K562 (cell line): ENCODE measurements around the gene TMEM41B. TPM values are rescaled to one million over a fixed set of nuclear protein-coding genes. Genes with fewer than 3 reads are reported as not detected.

Experiments
- BDP1 ChIP-seq: IDR thresholded peaks from 3 replicates; pipeline ENCODE4 v1.6.1; 2011; ENCODE audit not compliant: insufficient read length, insufficient read depth
- CREM ChIP-seq: IDR thresholded peaks from 2 replicates; pipeline ENCODE4 v1.6.1; 2014; ENCODE audit warnings: antibody characterized with exemption, low read depth
- FOXM1 ChIP-seq, 2 experiments: fragments of 450-650 bp in 1 of 2; sonication (generic) in 1 of 2; formaldehyde crosslinking in 1 of 2; IDR thresholded peaks; 2 replicates each; pipeline versions ENCODE4 v1.6.1 to v1.9.0; 2017 to 2022; ENCODE audit warnings: low read depth in 2 of 2, mild to moderate bottlenecking in 2 of 2, missing genetic modification reagents in 1 of 2, moderate library complexity in 1 of 2
- GABPA ChIP-seq: fragments of 200-800 bp; sonication (Bioruptor generic); conservative IDR thresholded peaks from 2 replicates; pipeline ENCODE4 v1.6.1; 2016; ENCODE audit warnings: low read depth, missing genetic modification characterization, missing compliant biosample characterization
- HOXB6 ChIP-seq: fragments of 250-450 bp; sonication (Bioruptor Pico); IDR thresholded peaks from 2 replicates; pipeline ENCODE4 v1.5.1; 2022; ENCODE audit warnings: mild to moderate bottlenecking, borderline replicate concordance
- MAFG ChIP-seq: fragments of 450-650 bp; conservative IDR thresholded peaks from 2 replicates; pipeline ENCODE4 v1.6.1; 2016; ENCODE audit warnings: missing genetic modification characterization, missing compliant biosample characterization
- MAFK ChIP-seq: IDR thresholded peaks from 2 replicates; pipeline ENCODE4 v1.6.1; 2011; ENCODE audit warnings: low read length, improper control_type of control experiment
- MYNN ChIP-seq, 2 experiments: sonication (generic); formaldehyde crosslinking in 1 of 2; IDR thresholded peaks; 2 replicates each; pipeline versions ENCODE4 v1.5.0 to v1.6.1; 2016 to 2020; ENCODE audit warnings: antibody characterized with exemption in 1 of 2, missing genetic modification reagents in 1 of 2
- NR2C2 ChIP-seq, 2 experiments: fragments of 200-800 bp in 1 of 2; sonication (Bioruptor generic) in 1 of 2; sonication (generic) in 1 of 2; formaldehyde crosslinking in 1 of 2; IDR thresholded peaks; 2 replicates each; pipeline versions ENCODE4 v1.6.1 to v1.8.0; 2016 to 2022; ENCODE audit warnings: mild to moderate bottlenecking in 1 of 2, missing compliant biosample characterization in 1 of 2, missing genetic modification characterization in 1 of 2, missing genetic modification reagents in 1 of 2
- PHTF2 ChIP-seq: fragments of 250-450 bp; sonication (Bioruptor Pico); IDR thresholded peaks from 2 replicates; pipeline ENCODE4 v1.5.0; 2021; ENCODE audit warnings: mild to moderate bottlenecking
- RAD21 ChIP-seq, 2 experiments: fragments of 250-450 bp in 1 of 2; fragments of 450-650 bp in 1 of 2; sonication (Bioruptor Pico) in 1 of 2; formaldehyde crosslinking in 1 of 2; IDR thresholded peaks in 1 of 2; conservative IDR thresholded peaks in 1 of 2; 2 replicates each; pipeline versions ENCODE4 v1.4.0 to v1.8.0; 2020 to 2022; ENCODE audit warnings: mild to moderate bottlenecking in 2 of 2, moderate library complexity in 1 of 2
- XRCC3 ChIP-seq: fragments of 450-650 bp; IDR thresholded peaks from 2 replicates; pipeline ENCODE4 v1.6.1; 2017; ENCODE audit warnings: mild to moderate bottlenecking, moderate library complexity
- ZFP1 ChIP-seq: fragments of 450-650 bp; formaldehyde crosslinking; IDR thresholded peaks from 2 replicates; pipeline ENCODE4 v1.4.0; 2020; ENCODE audit warnings: mild to moderate bottlenecking, mixed read lengths
- ZKSCAN3 ChIP-seq: fragments of 250-450 bp; sonication (Bioruptor Pico); IDR thresholded peaks from 2 replicates; pipeline ENCODE4 v1.4.0; 2020
- ZNF316 ChIP-seq: fragments of 450-650 bp; IDR thresholded peaks from 2 replicates; pipeline ENCODE4 v1.6.1; 2016
- ZNF561 ChIP-seq: fragments of 450-650 bp; formaldehyde crosslinking; conservative IDR thresholded peaks from 2 replicates; pipeline ENCODE4 v1.4.0; 2020; ENCODE audit warnings: mild to moderate bottlenecking, moderate library complexity
- polyA plus RNA-seq, 8 experiments: library from polyadenylated mRNA; depleted of rRNA in 4 of 8; stranded (reverse) in 5 of 8; unstranded in 3 of 8; fragments of >200 nt; fragmentation: Nextera tagmentation in 2 of 8; fragmentation: Illumina TruSeq in 1 of 8; extraction: Ambion mirVana in 2 of 8; extraction: Trizol in 1 of 8; gene quantifications; 2 replicates each; pipeline versions ENCODE4 v1.2.1 to v1.2.3, GENCODE V29; 2011 to 2014; ENCODE audit warnings: inconsistent platforms in 1 of 8, missing spikeins in 1 of 8
- total RNA-seq, 7 experiments: library from RNA; depleted of rRNA in 6 of 7; stranded (reverse); fragments of >200 nt in 6 of 7; fragmentation: Illumina TruSeq in 2 of 7; extraction: Trizol in 2 of 7; gene quantifications; 2 replicates each; pipeline versions ENCODE4 v1.2.1 to v1.2.3, GENCODE V29; 2011 to 2021; ENCODE audit warnings: low replicate concordance in 1 of 7
- TF ChIP-seq, protein P1 (sequence below), 2 experiments: IDR thresholded peaks; 2 replicates each; pipeline ENCODE4 v1.6.1; 2011; ENCODE audit warnings: borderline replicate concordance in 1 of 2, control low read depth in 1 of 2, low read depth in 1 of 2, low read length in 1 of 2, mild to moderate bottlenecking in 1 of 2, mixed read lengths in 1 of 2, moderate library complexity in 1 of 2; ENCODE audit not compliant: insufficient read depth in 1 of 2, insufficient read length in 1 of 2, poor library complexity in 1 of 2, severe bottlenecking in 1 of 2; ENCODE audit errors: extremely low read depth in 1 of 2
- TF ChIP-seq, protein P2 (sequence below): fragments of 250-450 bp; sonication (Bioruptor Pico); IDR thresholded peaks from 2 replicates; pipeline ENCODE4 v1.8.0; 2022; ENCODE audit warnings: moderate library complexity, mild to moderate bottlenecking, inconsistent platforms
- TF ChIP-seq, protein P3 (sequence below): sonication (generic); formaldehyde crosslinking; IDR thresholded peaks from 2 replicates; pipeline ENCODE4 v1.8.1; 2023; ENCODE audit warnings: mild to moderate bottlenecking, missing genetic modification reagents
- TF ChIP-seq, protein P4 (sequence below): fragments of 250-450 bp; sonication (Bioruptor Pico); IDR thresholded peaks from 2 replicates; pipeline ENCODE4 v1.9.0; 2021; ENCODE audit warnings: mild to moderate bottlenecking
- TF ChIP-seq, protein P5 (sequence below): fragments of 450-650 bp; formaldehyde crosslinking; conservative IDR thresholded peaks from 2 replicates; pipeline ENCODE4 v1.4.0; 2022; ENCODE audit warnings: mild to moderate bottlenecking, missing genetic modification characterization

TMEM41B gene
- total and polyA plus RNA-seq, 9 of the 15 experiments (the other 6 are each of a cell fraction or from before 2014, with no cell fraction given): 17.1 to 89.6 (median 48.7) TPM

DNA sequence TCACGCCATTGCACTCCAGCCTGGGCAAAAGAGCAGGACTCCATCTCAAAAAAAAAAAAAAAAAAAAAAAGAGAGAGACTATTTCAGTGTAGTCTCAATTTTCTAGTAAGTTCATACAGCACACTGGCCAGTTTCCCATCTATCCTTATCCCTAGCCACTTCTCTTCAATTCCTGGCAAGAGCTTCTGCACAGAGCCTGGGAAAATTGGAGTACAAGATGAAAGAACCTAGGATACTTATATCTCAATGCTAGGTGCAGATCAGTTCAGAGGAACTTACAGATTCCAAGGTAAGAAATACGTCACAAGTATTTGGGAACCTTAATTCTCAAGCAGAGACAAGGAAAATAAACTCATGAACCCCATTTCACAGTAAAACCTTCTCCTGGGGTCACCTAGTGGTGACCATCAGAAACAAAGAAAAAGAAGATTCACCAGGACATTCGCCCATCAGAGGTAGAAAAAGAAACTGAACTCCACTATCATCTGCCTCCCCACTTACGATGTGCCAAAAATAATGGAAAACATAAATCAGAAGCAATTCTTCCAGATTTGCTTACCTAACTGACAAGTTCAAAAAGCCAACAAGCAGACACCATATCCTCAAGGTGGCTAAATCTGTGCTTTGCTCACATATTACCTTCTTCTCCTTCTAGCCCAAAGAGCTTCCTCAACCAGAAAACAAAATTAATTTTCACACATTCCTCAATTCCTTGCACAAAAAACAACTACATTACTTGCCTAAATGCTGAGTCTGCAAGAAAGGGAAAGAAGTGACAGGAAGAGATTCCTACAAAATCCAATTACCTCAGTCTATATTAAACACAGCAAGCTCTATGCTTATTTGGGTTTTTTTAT is 54.2 kb downstream of the TMEM41B start (continued):
- TF ChIP-seq GABPA (no peak), PHTF2 (CRISPR knock-in tag) (no peak), NR2C2 (CRISPR knock-in tag; IDR thresholded peaks at IDR 0.05) (no peak), NR2C2 (tag; IDR thresholded peaks at IDR 0.05) (no peak), ZNF316 (peak; percentile 93), XRCC3 (no peak), ZKSCAN3 (no peak), RAD21 (CRISPR knock-in tag; conservative IDR thresholded peaks at IDR 0.05 in 1 of 2, IDR thresholded peaks at IDR 0.05 in 1 of 2) (peak in 1 of 2 experiments; percentile 36; a peak in 2 of 4 replicates), MAFG (tag) (peak; percentile 84), HOXB6 (CRISPR knock-in tag) (no peak), ZFP1 (no peak), MAFK (peak; percentile 84), MYNN (IDR thresholded peaks at IDR 0.05) (no peak), MYNN (CRISPR knock-in tag; IDR thresholded peaks at IDR 0.05) (no peak), ZNF561 (CRISPR knock-in tag) (no peak), BDP1 (no peak), FOXM1 (IDR thresholded peaks at IDR 0.05; ENCODE audit: low read depth) (no peak), FOXM1 (CRISPR knock-in tag; IDR thresholded peaks at IDR 0.05; ENCODE audit: low read depth) (no peak), CREM (no peak)
- TF ChIP-seq, protein P1, sequence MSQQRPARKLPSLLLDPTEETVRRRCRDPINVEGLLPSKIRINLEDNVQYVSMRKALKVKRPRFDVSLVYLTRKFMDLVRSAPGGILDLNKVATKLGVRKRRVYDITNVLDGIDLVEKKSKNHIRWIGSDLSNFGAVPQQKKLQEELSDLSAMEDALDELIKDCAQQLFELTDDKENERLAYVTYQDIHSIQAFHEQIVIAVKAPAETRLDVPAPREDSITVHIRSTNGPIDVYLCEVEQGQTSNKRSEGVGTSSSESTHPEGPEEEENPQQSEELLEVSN (IDR thresholded peaks at IDR 0.05; ENCODE audit: borderline replicate concordance in 1 of 2, extremely low read depth in 1 of 2, insufficient read depth in 1 of 2, insufficient read length in 1 of 2, low read depth in 1 of 2, low read length in 1 of 2, poor library complexity in 1 of 2, severe bottlenecking in 1 of 2): no peak
- TF ChIP-seq, protein P2, sequence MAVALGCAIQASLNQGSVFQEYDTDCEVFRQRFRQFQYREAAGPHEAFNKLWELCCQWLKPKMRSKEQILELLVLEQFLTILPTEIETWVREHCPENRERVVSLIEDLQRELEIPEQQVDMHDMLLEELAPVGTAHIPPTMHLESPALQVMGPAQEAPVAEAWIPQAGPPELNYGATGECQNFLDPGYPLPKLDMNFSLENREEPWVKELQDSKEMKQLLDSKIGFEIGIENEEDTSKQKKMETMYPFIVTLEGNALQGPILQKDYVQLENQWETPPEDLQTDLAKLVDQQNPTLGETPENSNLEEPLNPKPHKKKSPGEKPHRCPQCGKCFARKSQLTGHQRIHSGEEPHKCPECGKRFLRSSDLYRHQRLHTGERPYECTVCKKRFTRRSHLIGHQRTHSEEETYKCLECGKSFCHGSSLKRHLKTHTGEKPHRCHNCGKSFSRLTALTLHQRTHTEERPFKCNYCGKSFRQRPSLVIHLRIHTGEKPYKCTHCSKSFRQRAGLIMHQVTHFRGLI: no peak
- TF ChIP-seq, protein P3, sequence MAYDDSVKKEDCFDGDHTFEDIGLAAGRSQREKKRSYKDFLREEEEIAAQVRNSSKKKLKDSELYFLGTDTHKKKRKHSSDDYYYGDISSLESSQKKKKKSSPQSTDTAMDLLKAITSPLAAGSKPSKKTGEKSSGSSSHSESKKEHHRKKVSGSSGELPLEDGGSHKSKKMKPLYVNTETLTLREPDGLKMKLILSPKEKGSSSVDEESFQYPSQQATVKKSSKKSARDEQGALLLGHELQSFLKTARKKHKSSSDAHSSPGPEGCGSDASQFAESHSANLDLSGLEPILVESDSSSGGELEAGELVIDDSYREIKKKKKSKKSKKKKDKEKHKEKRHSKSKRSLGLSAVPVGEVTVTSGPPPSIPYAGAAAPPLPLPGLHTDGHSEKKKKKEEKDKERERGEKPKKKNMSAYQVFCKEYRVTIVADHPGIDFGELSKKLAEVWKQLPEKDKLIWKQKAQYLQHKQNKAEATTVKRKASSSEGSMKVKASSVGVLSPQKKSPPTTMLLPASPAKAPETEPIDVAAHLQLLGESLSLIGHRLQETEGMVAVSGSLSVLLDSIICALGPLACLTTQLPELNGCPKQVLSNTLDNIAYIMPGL (CRISPR knock-in tag): no peak
- TF ChIP-seq, protein P4, sequence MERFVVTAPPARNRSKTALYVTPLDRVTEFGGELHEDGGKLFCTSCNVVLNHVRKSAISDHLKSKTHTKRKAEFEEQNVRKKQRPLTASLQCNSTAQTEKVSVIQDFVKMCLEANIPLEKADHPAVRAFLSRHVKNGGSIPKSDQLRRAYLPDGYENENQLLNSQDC: no peak
- TF ChIP-seq, protein P5, sequence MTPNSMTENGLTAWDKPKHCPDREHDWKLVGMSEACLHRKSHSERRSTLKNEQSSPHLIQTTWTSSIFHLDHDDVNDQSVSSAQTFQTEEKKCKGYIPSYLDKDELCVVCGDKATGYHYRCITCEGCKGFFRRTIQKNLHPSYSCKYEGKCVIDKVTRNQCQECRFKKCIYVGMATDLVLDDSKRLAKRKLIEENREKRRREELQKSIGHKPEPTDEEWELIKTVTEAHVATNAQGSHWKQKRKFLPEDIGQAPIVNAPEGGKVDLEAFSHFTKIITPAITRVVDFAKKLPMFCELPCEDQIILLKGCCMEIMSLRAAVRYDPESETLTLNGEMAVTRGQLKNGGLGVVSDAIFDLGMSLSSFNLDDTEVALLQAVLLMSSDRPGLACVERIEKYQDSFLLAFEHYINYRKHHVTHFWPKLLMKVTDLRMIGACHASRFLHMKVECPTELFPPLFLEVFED (CRISPR knock-in tag): no peak
